OCI-LY1 (cell line): ENCODE data around the gene ZNF248.

Experiments used
- H2AFZ ChIP-seq: fragments of 200-600 bp; sonication (generic), shearing (Covaris generic); 2 replicates; pipeline ENCODE4 v1.6.0; 2014; ENCODE audit warnings: antibody characterized with exemption, mild to moderate bottlenecking, low read length
- H3F3A ChIP-seq: fragments of 200-600 bp; sonication (generic), shearing (Covaris generic); 2 replicates; pipeline ENCODE4 v1.6.0; 2014; ENCODE audit warnings: mild to moderate bottlenecking, antibody characterized with exemption, low read length, moderate library complexity; ENCODE audit not compliant: insufficient read depth
- H3K27ac ChIP-seq: fragments of 200-600 bp; sonication (generic); 2 replicates; pipeline ENCODE4 v1.5.1; 2014; ENCODE audit warnings: low read length, mixed run types, mild to moderate bottlenecking, low read depth; ENCODE audit not compliant: poor library complexity, severe bottlenecking
- H3K27me3 ChIP-seq: fragments of 200-600 bp; sonication (generic); 2 replicates; pipeline ENCODE4 v1.6.0; 2014; ENCODE audit warnings: antibody characterized with exemption, mild to moderate bottlenecking, low read length, moderate library complexity; ENCODE audit not compliant: insufficient read depth
- H3K36me3 ChIP-seq: fragments of 200-600 bp; sonication (generic); 2 replicates; pipeline ENCODE4 v1.6.1; 2014; ENCODE audit warnings: mild to moderate bottlenecking, antibody characterized with exemption, low read length, moderate library complexity, mixed read lengths; ENCODE audit not compliant: insufficient read depth
- H3K4me1 ChIP-seq: fragments of 200-600 bp; sonication (generic); 2 replicates; pipeline ENCODE4 v1.5.1; 2014; ENCODE audit warnings: mild to moderate bottlenecking, low read length, moderate library complexity; ENCODE audit not compliant: insufficient read depth, severe bottlenecking
- H3K4me2 ChIP-seq: fragments of 200-600 bp; sonication (generic), shearing (Covaris generic); 2 replicates; pipeline ENCODE4 v1.6.1; 2014; ENCODE audit warnings: low read length
- H3K4me3 ChIP-seq: fragments of 200-600 bp; sonication (generic); 2 replicates; pipeline ENCODE4 v1.5.1; 2014; ENCODE audit warnings: low read length, low read depth, mild to moderate bottlenecking, mixed read lengths; ENCODE audit not compliant: poor library complexity, severe bottlenecking
- H3K79me2 ChIP-seq: fragments of 200-600 bp; shearing (Covaris generic); 2 replicates; pipeline ENCODE4 v1.6.1; 2016; ENCODE audit warnings: mixed run types, low read length, mixed read lengths; ENCODE audit not compliant: insufficient read depth
- H3K9ac ChIP-seq: fragments of 200-600 bp; sonication (generic), shearing (Covaris generic); 2 replicates; pipeline ENCODE4 v1.6.1; 2014; ENCODE audit warnings: mild to moderate bottlenecking, low read length, mixed read lengths
- H3K9me2 ChIP-seq: fragments of 200-600 bp; sonication (generic), shearing (Covaris generic); 2 replicates; pipeline ENCODE4 v1.6.1; 2014; ENCODE audit warnings: low read depth, mild to moderate bottlenecking, low read length, mixed read lengths
- H3K9me3 ChIP-seq: fragments of 200-600 bp; shearing (Covaris generic); 2 replicates; pipeline ENCODE4 v1.6.1; 2014; ENCODE audit warnings: low read length, mixed read lengths
- H4K20me1 ChIP-seq: fragments of 200-600 bp; sonication (generic), shearing (Covaris generic); 2 replicates; pipeline ENCODE4 v1.6.0; 2016; ENCODE audit warnings: mild to moderate bottlenecking, low read length; ENCODE audit not compliant: insufficient read depth
- EZH2 ChIP-seq: fragments of 200-600 bp; sonication (generic), shearing (Covaris generic); IDR thresholded peaks from 2 replicates; pipeline ENCODE4 v1.8.0; 2017; ENCODE audit warnings: borderline replicate concordance, mixed run types, mild to moderate bottlenecking, antibody characterized with exemption, low read length, moderate library complexity, mixed read lengths
- TF ChIP-seq, protein P1 (sequence below): fragments of 200-600 bp; sonication (generic), shearing (Covaris generic); IDR thresholded peaks from 2 replicates; pipeline ENCODE4 v1.5.1; 2017; ENCODE audit warnings: mild to moderate bottlenecking, antibody characterized with exemption, low read length, moderate library complexity, mixed read lengths

The ZNF248 gene

DNA sequence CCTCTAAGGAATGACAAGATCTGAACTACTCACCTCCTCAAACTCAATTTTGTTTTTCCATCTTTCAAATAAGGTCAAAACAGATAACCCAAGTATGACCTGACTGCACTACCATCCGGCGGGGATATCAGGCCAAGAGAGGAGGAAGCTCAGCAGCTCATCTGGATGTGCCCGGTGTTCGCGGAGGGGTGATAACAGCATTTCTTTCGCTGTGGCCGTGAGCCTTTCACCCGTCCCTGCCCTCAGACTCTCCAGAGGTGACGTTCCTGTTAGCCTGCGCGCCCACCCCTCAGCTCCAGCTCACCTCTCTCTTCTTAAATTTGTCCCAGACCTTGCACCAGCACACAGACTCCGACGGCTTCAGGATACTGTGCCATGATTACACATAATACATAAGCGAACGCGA lies 526 bp downstream of the ZNF248 start:
- H3K27me3 ChIP-seq: no peaks in the 10 kb centered on the region
- no peaks in the 10 kb centered on the region for H4K20me1 ChIP-seq
- H3K4me3 ChIP-seq: peak overlapping the region; percentile 93
- peaks cover 6% of the 10 kb centered on the region; the same call in 1 of the 2 replicates for H3K79me2 ChIP-seq
- H3K9me2 ChIP-seq: no peaks in the 10 kb centered on the region
- no peaks in the 10 kb centered on the region for H3K9me3 ChIP-seq
- H2AFZ ChIP-seq: peak overlapping the region; percentile 51
- H3K36me3 ChIP-seq: peaks cover 27% of the 10 kb centered on the region
- H3K9ac ChIP-seq: peak overlapping the region; percentile 99
- TF ChIP-seq, protein P1, sequence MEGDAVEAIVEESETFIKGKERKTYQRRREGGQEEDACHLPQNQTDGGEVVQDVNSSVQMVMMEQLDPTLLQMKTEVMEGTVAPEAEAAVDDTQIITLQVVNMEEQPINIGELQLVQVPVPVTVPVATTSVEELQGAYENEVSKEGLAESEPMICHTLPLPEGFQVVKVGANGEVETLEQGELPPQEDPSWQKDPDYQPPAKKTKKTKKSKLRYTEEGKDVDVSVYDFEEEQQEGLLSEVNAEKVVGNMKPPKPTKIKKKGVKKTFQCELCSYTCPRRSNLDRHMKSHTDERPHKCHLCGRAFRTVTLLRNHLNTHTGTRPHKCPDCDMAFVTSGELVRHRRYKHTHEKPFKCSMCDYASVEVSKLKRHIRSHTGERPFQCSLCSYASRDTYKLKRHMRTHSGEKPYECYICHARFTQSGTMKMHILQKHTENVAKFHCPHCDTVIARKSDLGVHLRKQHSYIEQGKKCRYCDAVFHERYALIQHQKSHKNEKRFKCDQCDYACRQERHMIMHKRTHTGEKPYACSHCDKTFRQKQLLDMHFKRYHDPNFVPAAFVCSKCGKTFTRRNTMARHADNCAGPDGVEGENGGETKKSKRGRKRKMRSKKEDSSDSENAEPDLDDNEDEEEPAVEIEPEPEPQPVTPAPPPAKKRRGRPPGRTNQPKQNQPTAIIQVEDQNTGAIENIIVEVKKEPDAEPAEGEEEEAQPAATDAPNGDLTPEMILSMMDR: no peak
- no peak for TF ChIP-seq EZH2
- H3K4me1 ChIP-seq: peaks cover 29% of the 10 kb centered on the region
- no peaks in the 10 kb centered on the region for H3F3A ChIP-seq
- H3K4me2 ChIP-seq: peak overlapping the region; percentile 81
- H3K27ac ChIP-seq: peak overlapping the region; percentile 9

DNA sequence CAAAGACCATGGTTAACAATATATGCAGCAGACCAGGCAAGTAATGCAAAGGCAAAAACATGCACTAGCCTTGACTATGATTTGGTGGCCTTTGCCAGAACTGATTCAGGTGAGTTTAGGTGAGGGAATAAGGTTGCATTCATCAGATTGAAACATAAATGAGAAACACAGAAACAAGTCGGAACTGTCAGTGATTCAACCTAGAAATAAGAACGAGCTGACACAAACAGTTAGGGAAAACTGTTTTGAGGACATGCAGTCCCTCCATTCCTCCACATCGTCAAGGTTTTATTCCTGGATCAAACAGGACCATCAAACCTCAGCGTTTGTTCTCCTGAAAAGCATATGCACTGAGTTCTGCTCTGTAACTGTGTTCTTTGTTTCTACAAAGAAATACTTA lies 1.8 kb downstream of the ZNF248 start:
- H3K79me2 ChIP-seq: peaks cover 6% of the 10 kb centered on the region; the same call in 1 of the 2 replicates
- peak overlapping the region; percentile 93 for H3K4me3 ChIP-seq
- TF ChIP-seq, protein P1: no peak
- no peak for TF ChIP-seq EZH2
- peaks cover 27% of the 10 kb centered on the region for H3K36me3 ChIP-seq
- peaks cover 29% of the 10 kb centered on the region for H3K4me1 ChIP-seq
- no peaks in the 10 kb centered on the region for H3K27me3 ChIP-seq
- no peaks in the 10 kb centered on the region for H3F3A ChIP-seq
- H3K9me2 ChIP-seq: no peaks in the 10 kb centered on the region
- H4K20me1 ChIP-seq: no peaks in the 10 kb centered on the region
- no peak overlapping the region for H3K27ac ChIP-seq
- no peaks in the 10 kb centered on the region for H3K9me3 ChIP-seq
- peak overlapping the region; percentile 31; the same call in 1 of the 2 replicates for H3K9ac ChIP-seq
- peak overlapping the region; percentile 81 for H3K4me2 ChIP-seq
- H2AFZ ChIP-seq: no peak overlapping the region

DNA sequence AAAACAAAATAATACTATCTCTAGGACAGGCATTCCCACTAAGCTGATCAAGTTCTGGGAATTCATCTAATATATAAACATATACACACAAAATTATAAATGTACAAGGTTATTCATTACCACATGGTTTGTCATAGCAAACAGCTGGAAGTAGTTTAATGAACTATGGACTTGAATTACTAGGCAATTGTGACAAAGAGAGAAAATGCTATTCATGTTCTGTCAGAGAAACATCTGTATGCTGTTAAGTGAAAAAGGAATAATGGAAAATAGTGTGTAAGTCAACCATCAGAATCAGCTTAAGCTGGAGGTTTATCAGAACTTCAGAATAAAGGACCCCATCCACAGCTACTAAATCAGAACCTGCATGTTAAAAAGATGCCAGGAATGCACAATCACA lies 2.8 kb downstream of the ZNF248 start:
- H2AFZ ChIP-seq: no peak overlapping the region
- peaks cover 27% of the 10 kb centered on the region for H3K36me3 ChIP-seq
- H3K9ac ChIP-seq: no peak overlapping the region
- no peaks in the 10 kb centered on the region for H4K20me1 ChIP-seq
- no peaks in the 10 kb centered on the region for H3K9me2 ChIP-seq
- peaks cover 11% of the 10 kb centered on the region for H3K79me2 ChIP-seq
- H3K4me2 ChIP-seq: peak overlapping the region; percentile 11; the same call in 1 of the 2 replicates
- H3K9me3 ChIP-seq: no peaks in the 10 kb centered on the region
- H3K4me1 ChIP-seq: peaks cover 29% of the 10 kb centered on the region
- no peak overlapping the region for H3K27ac ChIP-seq
- H3K27me3 ChIP-seq: no peaks in the 10 kb centered on the region
- H3K4me3 ChIP-seq: no peak overlapping the region
- TF ChIP-seq, protein P1: no peak
- TF ChIP-seq EZH2: no peak
- H3F3A ChIP-seq: no peaks in the 10 kb centered on the region
